Prostate gland (tissue), 2 donors: ENCODE data around the gene PLCH2.

Experiments
- POLR2A ChIP-seq: fragments of 450-650 bp; IDR thresholded peaks from one replicate; pipeline ENCODE4 v1.6.1; 2016; ENCODE audit warnings: antibody characterized with exemption, mild to moderate bottlenecking
- POLR2AphosphoS5 ChIP-seq: sonication (generic); formaldehyde crosslinking; IDR thresholded peaks from one replicate; pipeline ENCODE4 v1.6.1; 2017; ENCODE audit warnings: antibody characterized with exemption
- TF ChIP-seq, protein P1 (sequence below), 4 experiments: fragments of 200-600 bp in 2 of 4; fragments of 450-650 bp in 2 of 4; sonication (generic) in 2 of 4; IDR thresholded peaks; 1 replicate in 3 of 4; 2 replicates in 1 of 4; pipeline ENCODE4 v1.5.1; 2016 to 2019; ENCODE audit warnings: antibody characterized with exemption in 4 of 4, mild to moderate bottlenecking in 2 of 4, moderate library complexity in 2 of 4

GRCh38 chr1:2495546-2495945 lies 19.5 kb downstream of the PLCH2 start:
- TF ChIP-seq POLR2A: no peak
- TF ChIP-seq, protein P1, sequence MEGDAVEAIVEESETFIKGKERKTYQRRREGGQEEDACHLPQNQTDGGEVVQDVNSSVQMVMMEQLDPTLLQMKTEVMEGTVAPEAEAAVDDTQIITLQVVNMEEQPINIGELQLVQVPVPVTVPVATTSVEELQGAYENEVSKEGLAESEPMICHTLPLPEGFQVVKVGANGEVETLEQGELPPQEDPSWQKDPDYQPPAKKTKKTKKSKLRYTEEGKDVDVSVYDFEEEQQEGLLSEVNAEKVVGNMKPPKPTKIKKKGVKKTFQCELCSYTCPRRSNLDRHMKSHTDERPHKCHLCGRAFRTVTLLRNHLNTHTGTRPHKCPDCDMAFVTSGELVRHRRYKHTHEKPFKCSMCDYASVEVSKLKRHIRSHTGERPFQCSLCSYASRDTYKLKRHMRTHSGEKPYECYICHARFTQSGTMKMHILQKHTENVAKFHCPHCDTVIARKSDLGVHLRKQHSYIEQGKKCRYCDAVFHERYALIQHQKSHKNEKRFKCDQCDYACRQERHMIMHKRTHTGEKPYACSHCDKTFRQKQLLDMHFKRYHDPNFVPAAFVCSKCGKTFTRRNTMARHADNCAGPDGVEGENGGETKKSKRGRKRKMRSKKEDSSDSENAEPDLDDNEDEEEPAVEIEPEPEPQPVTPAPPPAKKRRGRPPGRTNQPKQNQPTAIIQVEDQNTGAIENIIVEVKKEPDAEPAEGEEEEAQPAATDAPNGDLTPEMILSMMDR (IDR thresholded peaks at IDR 0.05): no peak
- no peak for TF ChIP-seq POLR2AphosphoS5
